LNCaP clone FGC (cell line): ENCODE data around the gene PLCD3.

Source experiments
- DNase-seq: peaks from one replicate; pipeline ENCODE4 v3.0.0-alpha.2; 2011; ENCODE audit warnings: low read depth
- H3K4me3 ChIP-seq: 2 replicates; pipeline ENCODE4 v1.5.1; 2011; ENCODE audit warnings: mild to moderate bottlenecking, low read depth, low read length, control low read depth
- CTCF ChIP-seq: IDR thresholded peaks from 2 replicates; pipeline ENCODE4 v1.5.1; 2012; ENCODE audit warnings: mild to moderate bottlenecking; ENCODE audit not compliant: control insufficient read depth, insufficient read depth; ENCODE audit errors: extremely low read depth

PLCD3 gene

GRCh38 chr17:45137561-45138305 is 5.4 kb upstream of the PLCD3 start:
- DNase-seq, result no peak
- no peak overlapping the region for H3K4me3 ChIP-seq
- no peak for TF ChIP-seq CTCF

GRCh38 chr17:45136846-45137560 is 4.7 kb upstream of the PLCD3 start:
- TF ChIP-seq CTCF, result no peak
- no peak for DNase-seq
- no peak overlapping the region for H3K4me3 ChIP-seq

GRCh38 chr17:45135978-45136791 is 3.9 kb upstream of the PLCD3 start:
- no peak for DNase-seq
- peak overlapping the region; percentile 90 for H3K4me3 ChIP-seq
- no peak for TF ChIP-seq CTCF

GRCh38 chr17:45135192-45135977 is 3.1 kb upstream of the PLCD3 start, which contains the start of gene ACBD4:
TSS of gene ACBD4 (plus strand) at chr17:45135687. CDS start at chr17:45136145, 458 bp downstream.
- TF ChIP-seq CTCF, result peak; percentile 100
- peak within 1 kb of the TSS; percentile 90 for H3K4me3 ChIP-seq
- DNase-seq, result peak; percentile 95

GRCh38 chr17:45132572-45133463 is 503 bp upstream of the PLCD3 start:
- peak overlapping the region; percentile 66 for H3K4me3 ChIP-seq
- peak; percentile 95 for TF ChIP-seq CTCF
- DNase-seq, result no peak
